Activated naive CD8-positive, alpha-beta T cell treated with anti-CD3 and anti-CD28 coated beads for 36 hours (primary cell): Measurements from ENCODE around the gene HSPA8. TPM values are rescaled to one million over a fixed set of nuclear protein-coding genes. Genes with fewer than 3 reads are reported as not detected.
"Not testable (repeated sequence)": the region's sequence is repeated elsewhere in the genome, so short reads cannot be mapped to it uniquely, and the experiment has no call there.

Source experiments
- DNase-seq: peaks from one replicate; pipeline ENCODE4 v3.0.0; 2021
- H3K27ac Mint-ChIP-seq: one replicate; pipeline ENCODE4 v1.8.0; 2022; ENCODE audit warnings: mild to moderate bottlenecking, moderate library complexity, mixed read lengths
- H3K27me3 Mint-ChIP-seq: one replicate; pipeline ENCODE4 v1.8.0; 2022; ENCODE audit warnings: mild to moderate bottlenecking, mixed read lengths
- H3K36me3 Mint-ChIP-seq: one replicate; pipeline ENCODE4 v1.8.0; 2021; ENCODE audit warnings: mild to moderate bottlenecking, mixed read lengths
- H3K4me1 Mint-ChIP-seq: one replicate; pipeline ENCODE4 v1.8.0; 2021; ENCODE audit warnings: mixed read lengths
- H3K4me3 Mint-ChIP-seq: one replicate; pipeline ENCODE4 v1.8.0; 2022; ENCODE audit warnings: mild to moderate bottlenecking, moderate library complexity, mixed read lengths
- H3K9me3 Mint-ChIP-seq: one replicate; pipeline ENCODE4 v1.8.0; 2022; ENCODE audit warnings: mixed read lengths
- total RNA-seq, 2 experiments: library from RNA; stranded (reverse); gene quantifications; one replicate each; pipeline ENCODE4 v1.2.3, GENCODE V29; 2021

The HSPA8 gene
- total RNA-seq: 1,000 to 10,000 TPM; 3,149 to 3,177 TPM

GRCh38 chr11:123061403-123062157 is at the start of gene HSPA8:
TSS of gene HSPA8 (minus strand) at chr11:123062136. CDS start at chr11:123061324, 812 bp downstream.
- peaks cover 36% of the 10 kb centered on the region for H3K27me3 Mint-ChIP-seq
- H3K4me1 Mint-ChIP-seq: peaks cover 65% of the 10 kb centered on the region
- DNase-seq: peak; percentile 73
- no peaks in the 10 kb centered on the region for H3K9me3 Mint-ChIP-seq
- H3K4me3 Mint-ChIP-seq: peak within 1 kb of the TSS; percentile 97
- H3K27ac Mint-ChIP-seq: peak within 1 kb of the TSS; percentile 100
- H3K36me3 Mint-ChIP-seq: peaks cover 69% of the 10 kb centered on the region

- Mint-ChIP-seq H3K9me3 (peaks cover 3% of the 10 kb centered on the region), H3K27ac (no peak overlapping the region), H3K4me1 (peaks cover 3% of the 10 kb centered on the region), H3K27me3 (no peaks in the 10 kb centered on the region), H3K36me3 (no peaks in the 10 kb centered on the region), H3K4me3 (no peak overlapping the region)
- no peak for DNase-seq
Observed at GRCh38 chr11:123111465-123111864, 49.5 kb upstream of the HSPA8 start.

- no peak for DNase-seq
- no peaks in the 10 kb centered on the region for H3K27me3 Mint-ChIP-seq
- H3K4me3 Mint-ChIP-seq: no peak overlapping the region
- H3K36me3 Mint-ChIP-seq: no peaks in the 10 kb centered on the region
- H3K9me3 Mint-ChIP-seq: no peaks in the 10 kb centered on the region
- peaks cover 3% of the 10 kb centered on the region for H3K4me1 Mint-ChIP-seq
- H3K27ac Mint-ChIP-seq: no peak overlapping the region
Observed at GRCh38 chr11:123110397-123110796, 48.5 kb upstream of the HSPA8 start.

- Mint-ChIP-seq H3K9me3 (no peaks in the 10 kb centered on the region), H3K4me1 (peaks cover 6% of the 10 kb centered on the region), H3K4me3 (no peak overlapping the region), H3K27me3 (no peaks in the 10 kb centered on the region), H3K27ac (no peak overlapping the region), H3K36me3 (no peaks in the 10 kb centered on the region)
- DNase-seq: no peak
Observed at GRCh38 chr11:123107945-123108495, 46.1 kb upstream of the HSPA8 start.

GRCh38 chr11:123104697-123105096 is 42.8 kb upstream of the HSPA8 start:
- H3K4me1 Mint-ChIP-seq: peaks cover 15% of the 10 kb centered on the region
- H3K27me3 Mint-ChIP-seq: no peaks in the 10 kb centered on the region
- H3K9me3 Mint-ChIP-seq: no peaks in the 10 kb centered on the region
- no peaks in the 10 kb centered on the region for H3K36me3 Mint-ChIP-seq
- no peak for DNase-seq
- H3K27ac Mint-ChIP-seq: no peak overlapping the region
- H3K4me3 Mint-ChIP-seq: no peak overlapping the region

GRCh38 chr11:123103326-123103980 is 41.5 kb upstream of the HSPA8 start:
- H3K27ac Mint-ChIP-seq: no peak overlapping the region
- DNase-seq: peak; percentile 10
- no peak overlapping the region for H3K4me3 Mint-ChIP-seq
- H3K9me3 Mint-ChIP-seq: no peaks in the 10 kb centered on the region
- H3K27me3 Mint-ChIP-seq: no peaks in the 10 kb centered on the region
- no peaks in the 10 kb centered on the region for H3K36me3 Mint-ChIP-seq
- peaks cover 15% of the 10 kb centered on the region for H3K4me1 Mint-ChIP-seq

- Mint-ChIP-seq H3K36me3 (no peaks in the 10 kb centered on the region), H3K4me1 (peaks cover 15% of the 10 kb centered on the region), H3K4me3 (no peak overlapping the region), H3K27ac (peak overlapping the region; percentile 3), H3K9me3 (no peaks in the 10 kb centered on the region), H3K27me3 (no peaks in the 10 kb centered on the region)
- no peak for DNase-seq
Observed at GRCh38 chr11:123100379-123101085, 38.6 kb upstream of the HSPA8 start.

GRCh38 chr11:123098990-123099389 is 37.1 kb upstream of the HSPA8 start:
- no peak for DNase-seq
- peaks cover 15% of the 10 kb centered on the region for H3K4me1 Mint-ChIP-seq
- no peak overlapping the region for H3K4me3 Mint-ChIP-seq
- H3K36me3 Mint-ChIP-seq: no peaks in the 10 kb centered on the region
- H3K27ac Mint-ChIP-seq: no peak overlapping the region
- H3K27me3 Mint-ChIP-seq: no peaks in the 10 kb centered on the region
- H3K9me3 Mint-ChIP-seq: no peaks in the 10 kb centered on the region

- no peaks in the 10 kb centered on the region for H3K9me3 Mint-ChIP-seq
- H3K27me3 Mint-ChIP-seq: no peaks in the 10 kb centered on the region
- H3K4me1 Mint-ChIP-seq: no peaks in the 10 kb centered on the region
- no peak for DNase-seq
- no peaks in the 10 kb centered on the region for H3K36me3 Mint-ChIP-seq
- no peak overlapping the region for H3K4me3 Mint-ChIP-seq
- no peak overlapping the region for H3K27ac Mint-ChIP-seq
Observed at GRCh38 chr11:123093739-123094138, 31.8 kb upstream of the HSPA8 start.

GRCh38 chr11:123091506-123091905 is 29.6 kb upstream of the HSPA8 start:
- DNase-seq: no peak
- Mint-ChIP-seq H3K27me3 (no peaks in the 10 kb centered on the region), H3K27ac (no peak overlapping the region), H3K9me3 (no peaks in the 10 kb centered on the region), H3K4me3 (no peak overlapping the region), H3K36me3 (no peaks in the 10 kb centered on the region), H3K4me1 (peaks cover 11% of the 10 kb centered on the region)

GRCh38 chr11:123090168-123090567 is 28.2 kb upstream of the HSPA8 start:
- H3K27ac Mint-ChIP-seq, H3K9me3 Mint-ChIP-seq, DNase-seq, H3K4me3 Mint-ChIP-seq, H3K27me3 Mint-ChIP-seq, H3K36me3 Mint-ChIP-seq: not testable (repeated sequence)
- peaks cover 19% of the 10 kb centered on the region for H3K4me1 Mint-ChIP-seq

GRCh38 chr11:123088896-123089295 is 27.0 kb upstream of the HSPA8 start:
- not testable (repeated sequence) for H3K36me3 Mint-ChIP-seq, H3K27me3 Mint-ChIP-seq, H3K9me3 Mint-ChIP-seq, H3K27ac Mint-ChIP-seq, DNase-seq, H3K4me3 Mint-ChIP-seq
- peaks cover 20% of the 10 kb centered on the region for H3K4me1 Mint-ChIP-seq

- not testable (repeated sequence) for H3K36me3 Mint-ChIP-seq, H3K9me3 Mint-ChIP-seq, DNase-seq, H3K4me3 Mint-ChIP-seq, H3K27me3 Mint-ChIP-seq
- H3K27ac Mint-ChIP-seq: peak overlapping the region; percentile 75
- peaks cover 31% of the 10 kb centered on the region for H3K4me1 Mint-ChIP-seq
Observed at GRCh38 chr11:123087657-123088056, 25.7 kb upstream of the HSPA8 start.

- H3K9me3 Mint-ChIP-seq: peaks cover 6% of the 10 kb centered on the region
- no peaks in the 10 kb centered on the region for H3K27me3 Mint-ChIP-seq
- peaks cover 31% of the 10 kb centered on the region for H3K4me1 Mint-ChIP-seq
- H3K36me3 Mint-ChIP-seq: peaks cover 7% of the 10 kb centered on the region
- no peak for DNase-seq
- H3K27ac Mint-ChIP-seq: no peak overlapping the region
- no peak overlapping the region for H3K4me3 Mint-ChIP-seq
Observed at GRCh38 chr11:123086305-123086704, 24.4 kb upstream of the HSPA8 start.

- H3K27me3 Mint-ChIP-seq: no peaks in the 10 kb centered on the region
- H3K36me3 Mint-ChIP-seq: peaks cover 7% of the 10 kb centered on the region
- peaks cover 31% of the 10 kb centered on the region for H3K4me1 Mint-ChIP-seq
- H3K4me3 Mint-ChIP-seq: no peak overlapping the region
- DNase-seq: no peak
- H3K27ac Mint-ChIP-seq: no peak overlapping the region
- peaks cover 6% of the 10 kb centered on the region for H3K9me3 Mint-ChIP-seq
Observed at GRCh38 chr11:123085497-123085896, 23.6 kb upstream of the HSPA8 start.
